HepG2 (cell line): ENCODE results near the gene DYNC1LI1. TPM values are rescaled to one million over a fixed set of nuclear protein-coding genes. Genes with fewer than 3 reads are reported as not detected.

Experiments used
- AHDC1 ChIP-seq: sonication (generic); formaldehyde crosslinking; IDR thresholded peaks from 2 replicates; pipeline ENCODE4 v1.5.1; 2020; ENCODE audit warnings: mild to moderate bottlenecking, missing genetic modification reagents, borderline replicate concordance
- ASH2L ChIP-seq: fragments of 300-600, 200-600 bp; sonication (generic); IDR thresholded peaks from 2 replicates; pipeline ENCODE4 v1.7.0; 2017; ENCODE audit warnings: low read depth, mild to moderate bottlenecking, moderate library complexity, mixed read lengths, low read length; ENCODE audit not compliant: insufficient read length
- CHCHD3 ChIP-seq: sonication (generic); formaldehyde crosslinking; IDR thresholded peaks from 2 replicates; pipeline ENCODE4 v1.8.0; 2022; ENCODE audit warnings: mild to moderate bottlenecking, missing genetic modification reagents, moderate library complexity
- FOXA1 ChIP-seq, 2 experiments: fragments of 450-650 bp in 1 of 2; sonication (generic) in 1 of 2; formaldehyde crosslinking in 1 of 2; IDR thresholded peaks; 2 replicates each; pipeline versions ENCODE4 v1.4.0 to v1.6.1; 2016 to 2020; ENCODE audit warnings: missing genetic modification reagents in 1 of 2
- FOXM1 ChIP-seq: sonication (generic); formaldehyde crosslinking; IDR thresholded peaks from 2 replicates; pipeline ENCODE4 v1.5.0; 2020; ENCODE audit warnings: missing genetic modification reagents
- FOXP1 ChIP-seq, 2 experiments: fragments of 450-650 bp in 1 of 2; IDR thresholded peaks; 2 replicates each; pipeline ENCODE4 v1.6.1; 2017 to 2018; ENCODE audit warnings: antibody characterized with exemption in 1 of 2
- HMGA1 ChIP-seq: sonication (generic); formaldehyde crosslinking; conservative IDR thresholded peaks from 2 replicates; pipeline ENCODE4 v1.4.0; 2020; ENCODE audit warnings: missing genetic modification reagents
- KLF6 ChIP-seq: IDR thresholded peaks from 2 replicates; pipeline ENCODE4 v1.8.0; 2016; ENCODE audit warnings: missing biosample characterization, missing genetic modification reagents
- MAZ ChIP-seq, 2 experiments: sonication (generic) in 1 of 2; formaldehyde crosslinking in 1 of 2; IDR thresholded peaks; 2 replicates each; pipeline versions ENCODE4 v1.5.0 to v1.6.1; 2012 to 2020; ENCODE audit warnings: low read depth in 2 of 2, mild to moderate bottlenecking in 2 of 2, borderline replicate concordance in 1 of 2, improper control_type of control experiment in 1 of 2, low read length in 1 of 2, missing genetic modification reagents in 1 of 2, moderate library complexity in 1 of 2
- SIX4 ChIP-seq: sonication (generic); formaldehyde crosslinking; IDR thresholded peaks from 2 replicates; pipeline ENCODE4 v1.4.0; 2020; ENCODE audit warnings: missing genetic modification reagents
- SOX13 ChIP-seq, 3 experiments: fragments of 450-650 bp in 1 of 3; sonication (generic) in 1 of 3; formaldehyde crosslinking in 1 of 3; IDR thresholded peaks in 2 of 3; conservative IDR thresholded peaks in 1 of 3; 2 replicates each; pipeline versions ENCODE4 v1.5.0 to v1.6.1; 2016 to 2020; ENCODE audit warnings: antibody characterized with exemption in 1 of 3, mild to moderate bottlenecking in 1 of 3, missing compliant biosample characterization in 1 of 3, missing genetic modification reagents in 1 of 3, moderate library complexity in 1 of 3
- STAT5B ChIP-seq: sonication (generic); formaldehyde crosslinking; IDR thresholded peaks from 2 replicates; pipeline ENCODE4 v1.4.0; 2020; ENCODE audit warnings: missing genetic modification reagents
- TBX2 ChIP-seq: sonication (generic); formaldehyde crosslinking; IDR thresholded peaks from 2 replicates; pipeline ENCODE4 v1.5.0; 2020; ENCODE audit warnings: missing genetic modification reagents, mild to moderate bottlenecking, borderline replicate concordance
- TEF ChIP-seq: sonication (generic); formaldehyde crosslinking; IDR thresholded peaks from 2 replicates; pipeline ENCODE4 v1.5.0; 2020; ENCODE audit warnings: missing genetic modification reagents
- THAP7 ChIP-seq: sonication (generic); formaldehyde crosslinking; IDR thresholded peaks from 2 replicates; pipeline ENCODE4 v1.8.1; 2023; ENCODE audit warnings: mild to moderate bottlenecking, missing genetic modification reagents
- ZNF317 ChIP-seq: sonication (generic); formaldehyde crosslinking; IDR thresholded peaks from 2 replicates; pipeline ENCODE4 v1.5.0; 2020; ENCODE audit warnings: mild to moderate bottlenecking, missing genetic modification reagents
- ZNF503 ChIP-seq: sonication (generic); formaldehyde crosslinking; IDR thresholded peaks from 2 replicates; pipeline ENCODE4 v1.4.0; 2020; ENCODE audit warnings: missing genetic modification reagents
- ZZZ3 ChIP-seq: sonication (generic); formaldehyde crosslinking; IDR thresholded peaks from 2 replicates; pipeline ENCODE4 v1.4.0; 2020; ENCODE audit warnings: missing genetic modification reagents, mild to moderate bottlenecking, borderline replicate concordance
- polyA plus RNA-seq, 8 experiments: library from polyadenylated mRNA; depleted of rRNA in 3 of 8; stranded (reverse) in 7 of 8; unstranded in 1 of 8; fragments of >200 nt; fragmentation: Illumina TruSeq in 4 of 8; extraction: Trizol in 4 of 8; gene quantifications; 2 replicates each; pipeline versions ENCODE4 v1.2.1 to v1.2.3, GENCODE V29; 2011 to 2016; ENCODE audit warnings: low read depth in 4 of 8, missing spikeins in 1 of 8, mixed read lengths in 1 of 8; ENCODE audit not compliant: insufficient read depth in 1 of 8
- total RNA-seq, 5 experiments: library from RNA; depleted of rRNA; stranded (reverse); fragments of >200 nt; fragmentation: Illumina TruSeq; extraction: Trizol; gene quantifications; 2 replicates each; pipeline ENCODE4 v1.2.3, GENCODE V29; 2016; ENCODE audit warnings: low read depth in 1 of 5

DYNC1LI1 gene
- total and polyA plus RNA-seq, 2 of the 13 experiments (the other 11 are each of a cell fraction or from before 2014, with no cell fraction given), result 13.4 to 37.1 TPM

GRCh38 chr3:32502118-32502945, 68.3 kb downstream of the DYNC1LI1 start, which contains the start of gene CMTM6 (continued):
- TF ChIP-seq TBX2 (CRISPR knock-in tag), result peak; percentile 36; the same call in 1 of the 2 replicates
- TF ChIP-seq SOX13 (IDR thresholded peaks at IDR 0.05), result no peak
- 0 out of 4 replicates have a peak, but pooled peaks of 1 of the 2 experiments have one; percentile 39 for TF ChIP-seq SOX13 (CRISPR knock-in tag; conservative IDR thresholded peaks at IDR 0.05 in 1 of 2, IDR thresholded peaks at IDR 0.05 in 1 of 2)
- 0 out of 2 replicates have a peak, but pooled peaks have one; percentile 32 for TF ChIP-seq KLF6 (CRISPR knock-in tag)
- TF ChIP-seq SIX4 (CRISPR knock-in tag), result peak; percentile 7; the same call in 1 of the 2 replicates
- TF ChIP-seq ASH2L, result peak; percentile 75
- TF ChIP-seq AHDC1 (CRISPR knock-in tag), result 0 out of 2 replicates have a peak, but pooled peaks have one; percentile 13
- no peak for TF ChIP-seq STAT5B (CRISPR knock-in tag)
- TF ChIP-seq FOXA1 (IDR thresholded peaks at IDR 0.05), result no peak
- TF ChIP-seq FOXA1 (CRISPR knock-in tag; IDR thresholded peaks at IDR 0.05), result peak; percentile 78
- TF ChIP-seq ZNF317 (CRISPR knock-in tag), result no peak
- TF ChIP-seq ZNF503 (CRISPR knock-in tag), result no peak
- TF ChIP-seq FOXM1 (CRISPR knock-in tag), result no peak
- no peak for TF ChIP-seq TEF (CRISPR knock-in tag)
- TF ChIP-seq THAP7 (CRISPR knock-in tag), result 0 out of 2 replicates have a peak, but pooled peaks have one; percentile 34
- no peak for TF ChIP-seq FOXP1 (IDR thresholded peaks at IDR 0.05)
- TF ChIP-seq FOXP1 (CRISPR knock-in tag; IDR thresholded peaks at IDR 0.05), result no peak
- TF ChIP-seq CHCHD3, result no peak
- TF ChIP-seq ZZZ3 (CRISPR knock-in tag), result no peak
- no peak for TF ChIP-seq HMGA1 (CRISPR knock-in tag)
- no peak for TF ChIP-seq MAZ (IDR thresholded peaks at IDR 0.05; ENCODE audit: borderline replicate concordance, low read depth, low read length)
- 0 out of 2 replicates have a peak, but pooled peaks have one; percentile 28 for TF ChIP-seq MAZ (CRISPR knock-in tag; IDR thresholded peaks at IDR 0.05; ENCODE audit: low read depth)
